K562 (cell line): ENCODE data around the gene STUB1. TPM values are rescaled to one million over a fixed set of nuclear protein-coding genes. Genes with fewer than 3 reads are reported as not detected.
A peak's percentile ranks its signal among the peaks of the same experiment; 100 is the strongest.

Source experiments
- BCOR ChIP-seq: fragments of 450-650 bp; IDR thresholded peaks from 2 replicates; pipeline ENCODE4 v1.6.1; 2016
- KDM1A ChIP-seq, 2 experiments: fragments of 450-650 bp; IDR thresholded peaks; 2 replicates each; pipeline ENCODE4 v1.6.1; 2016; ENCODE audit warnings: mild to moderate bottlenecking in 2 of 2
- MAZ ChIP-seq, 2 experiments: fragments of 450-650 bp in 1 of 2; sonication (generic) in 1 of 2; formaldehyde crosslinking; IDR thresholded peaks in 1 of 2; conservative IDR thresholded peaks in 1 of 2; 2 replicates each; pipeline versions ENCODE4 v1.4.0 to v1.5.0; 2020; ENCODE audit warnings: mild to moderate bottlenecking in 1 of 2, missing genetic modification reagents in 1 of 2
- MGA ChIP-seq: fragments of 450-650 bp; IDR thresholded peaks from 2 replicates; pipeline ENCODE4 v1.6.1; 2016; ENCODE audit warnings: mild to moderate bottlenecking, moderate library complexity
- NFE2 ChIP-seq: IDR thresholded peaks from 2 replicates; pipeline ENCODE4 v1.6.1; 2014; ENCODE audit warnings: antibody characterized with exemption, low read depth
- NFXL1 ChIP-seq: fragments of 450-650 bp; formaldehyde crosslinking; IDR thresholded peaks from 2 replicates; pipeline ENCODE4 v1.4.0; 2021; ENCODE audit warnings: mild to moderate bottlenecking
- PCBP1 ChIP-seq: fragments of 200-400 bp; formaldehyde crosslinking; IDR thresholded peaks from 2 replicates; pipeline ENCODE4 v1.6.1; 2018; ENCODE audit warnings: mild to moderate bottlenecking, low read depth, low read length; ENCODE audit not compliant: poor library complexity, severe bottlenecking
- PKNOX1 ChIP-seq: fragments of 450-650 bp; IDR thresholded peaks from 2 replicates; pipeline ENCODE4 v1.6.1; 2016
- POLR2A ChIP-seq: fragments of 450-650 bp; conservative IDR thresholded peaks from 2 replicates; pipeline ENCODE4 v1.6.1; 2016
- THAP7 ChIP-seq: fragments of 250-450 bp; sonication (Bioruptor Pico); IDR thresholded peaks from 2 replicates; pipeline ENCODE4 v1.5.0; 2021
- ZNF316 ChIP-seq: fragments of 450-650 bp; IDR thresholded peaks from 2 replicates; pipeline ENCODE4 v1.6.1; 2016
- ZNF740 ChIP-seq, 3 experiments: fragments of 200-800 bp in 1 of 3; sonication (Bioruptor generic) in 1 of 3; sonication (generic) in 1 of 3; formaldehyde crosslinking in 1 of 3; IDR thresholded peaks; 2 replicates each; pipeline versions ENCODE4 v1.6.1 to v1.8.0; 2016 to 2022; ENCODE audit warnings: mild to moderate bottlenecking in 2 of 3, missing compliant biosample characterization in 2 of 3, missing genetic modification characterization in 2 of 3, missing genetic modification reagents in 1 of 3
- polyA plus RNA-seq, 8 experiments: library from polyadenylated mRNA; depleted of rRNA in 4 of 8; stranded (reverse) in 5 of 8; unstranded in 3 of 8; fragments of >200 nt; fragmentation: Nextera tagmentation in 2 of 8; fragmentation: Illumina TruSeq in 1 of 8; extraction: Ambion mirVana in 2 of 8; extraction: Trizol in 1 of 8; gene quantifications; 2 replicates each; pipeline versions ENCODE4 v1.2.1 to v1.2.3, GENCODE V29; 2011 to 2014; ENCODE audit warnings: inconsistent platforms in 1 of 8, missing spikeins in 1 of 8
- total RNA-seq, 7 experiments: library from RNA; depleted of rRNA in 6 of 7; stranded (reverse); fragments of >200 nt in 6 of 7; fragmentation: Illumina TruSeq in 2 of 7; extraction: Trizol in 2 of 7; gene quantifications; 2 replicates each; pipeline versions ENCODE4 v1.2.1 to v1.2.3, GENCODE V29; 2011 to 2021; ENCODE audit warnings: low replicate concordance in 1 of 7

The STUB1 gene
- total and polyA plus RNA-seq, 9 of the 15 experiments (the other 6 are each of a cell fraction or from before 2014, with no cell fraction given), result 10.6 to 251 (median 152) TPM

- TF ChIP-seq NFXL1 (CRISPR knock-in tag) (no peak), PKNOX1 (no peak), POLR2A (peak; percentile 64), ZNF740 (CRISPR knock-in tag; IDR thresholded peaks at IDR 0.05) (peak; percentile 94), ZNF740 (tag; IDR thresholded peaks at IDR 0.05) (peak in 1 of 2 experiments; percentile 25; a peak in 1 of 4 replicates), NFE2 (peak; percentile 37), PCBP1 (no peak), BCOR (peak; percentile 74; the same call in 1 of the 2 replicates), THAP7 (CRISPR knock-in tag) (no peak), KDM1A (IDR thresholded peaks at IDR 0.05) (peak in 1 of 2 experiments; percentile 71; a peak in 1 of 4 replicates), ZNF316 (peak; percentile 78), MGA (no peak), MAZ (CRISPR knock-in tag; conservative IDR thresholded peaks at IDR 0.05 in 1 of 2, IDR thresholded peaks at IDR 0.05 in 1 of 2) (peak in 1 of 2 experiments; percentile 36; a peak in 1 of 4 replicates)
Measured at GRCh38 chr16:722835-723633, 42.8 kb downstream of the STUB1 start (continued).
